Stimulated activated CD8-positive, alpha-beta memory T cell treated with anti-CD3 and anti-CD28 coated beads, Interleukin-2, amount 100 ng/mL, for 48 hours (primary cell): ENCODE measurements around the gene DNAJC1.

Experiments
- DNase-seq, 2 donors: peaks; one replicate each; pipeline ENCODE4 v3.0.0-alpha.2; 2020; ENCODE audit warnings: low read depth in 2 of 2

DNAJC1 gene

GRCh38 chr10:21961847-21962246, 41.7 kb downstream of the DNAJC1 start:
- DNase-seq, result no peak

- no peak for DNase-seq
These were observed 43.5 kb downstream of the DNAJC1 start for GRCh38 chr10:21959998-21960397.

- DNase-seq, result no peak
These were observed 48.8 kb downstream of the DNAJC1 start for GRCh38 chr10:21954690-21955089.

GRCh38 chr10:21954132-21954531, 49.4 kb downstream of the DNAJC1 start:
- no peak for DNase-seq

- DNase-seq, result no peak
These were observed 49.9 kb downstream of the DNAJC1 start for GRCh38 chr10:21953585-21954057.

- DNase-seq, result no peak
These were observed 53.0 kb downstream of the DNAJC1 start for GRCh38 chr10:21950566-21950965.

- no peak for DNase-seq
These were observed 56.6 kb downstream of the DNAJC1 start for GRCh38 chr10:21946946-21947345.

GRCh38 chr10:21944727-21945386, 58.7 kb downstream of the DNAJC1 start:
- no peak for DNase-seq

- DNase-seq, result no peak
These were observed 59.8 kb downstream of the DNAJC1 start for GRCh38 chr10:21943633-21944265.

- no peak for DNase-seq
These were observed 68.0 kb downstream of the DNAJC1 start for GRCh38 chr10:21935439-21936023.

GRCh38 chr10:21934307-21934706, 69.2 kb downstream of the DNAJC1 start:
- DNase-seq, result no peak

GRCh38 chr10:21929070-21929469, 74.5 kb downstream of the DNAJC1 start:
- DNase-seq, result no peak

GRCh38 chr10:21927631-21928353, 75.7 kb downstream of the DNAJC1 start:
- DNase-seq, result no peak

- DNase-seq, result no peak
These were observed 76.6 kb downstream of the DNAJC1 start for GRCh38 chr10:21926949-21927348.

- DNase-seq, result no peak
These were observed 77.1 kb downstream of the DNAJC1 start for GRCh38 chr10:21926358-21926925.

GRCh38 chr10:21925851-21926250, 77.7 kb downstream of the DNAJC1 start:
- DNase-seq, result no peak

- no peak for DNase-seq
These were observed 79.0 kb downstream of the DNAJC1 start for GRCh38 chr10:21924511-21924910.

GRCh38 chr10:21920633-21921032, 82.9 kb downstream of the DNAJC1 start:
- no peak for DNase-seq

- no peak for DNase-seq
These were observed 83.6 kb downstream of the DNAJC1 start for GRCh38 chr10:21919906-21920305.

GRCh38 chr10:21919117-21919516, 84.4 kb downstream of the DNAJC1 start:
- no peak for DNase-seq

- no peak for DNase-seq
These were observed 90.9 kb downstream of the DNAJC1 start for GRCh38 chr10:21912625-21913024.

- no peak for DNase-seq
These were observed 92.7 kb downstream of the DNAJC1 start for GRCh38 chr10:21910798-21911197.
